ENCODE data around the gene RCOR3.
"Not testable (repeated sequence)": the region's sequence is repeated elsewhere in the genome, so short reads cannot be mapped to it uniquely, and the experiment has no call there.

RCOR3 gene

DNA sequence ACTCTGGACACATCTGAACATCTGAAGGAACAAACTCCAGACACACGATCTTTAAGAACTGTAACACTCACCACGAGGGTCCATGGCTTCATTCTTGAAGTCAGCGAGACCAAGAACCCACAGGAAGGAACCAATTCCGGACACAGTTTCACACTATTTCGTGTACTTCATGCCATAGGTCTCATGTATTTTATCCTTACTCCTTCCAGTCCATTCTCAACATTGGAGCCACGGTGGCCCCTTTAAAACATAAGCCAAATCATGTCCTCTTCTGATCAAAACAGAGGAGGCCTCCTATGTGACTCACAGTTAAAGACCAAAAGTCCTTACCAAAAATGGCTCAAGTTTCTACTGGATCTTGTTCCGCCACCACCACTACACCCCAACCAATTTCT, 29.8 kb upstream of the RCOR3 start:
- POLR2A ChIA-PET (ENCODE audit: low non-redundant PET), result no interaction called here
- DNase-seq (ENCODE audit: low spot score), result no peak
- CTCF ChIA-PET, result no interaction called here
- no peak overlapping the region for H3K27ac ChIP-seq
- TF ChIP-seq, protein P1, sequence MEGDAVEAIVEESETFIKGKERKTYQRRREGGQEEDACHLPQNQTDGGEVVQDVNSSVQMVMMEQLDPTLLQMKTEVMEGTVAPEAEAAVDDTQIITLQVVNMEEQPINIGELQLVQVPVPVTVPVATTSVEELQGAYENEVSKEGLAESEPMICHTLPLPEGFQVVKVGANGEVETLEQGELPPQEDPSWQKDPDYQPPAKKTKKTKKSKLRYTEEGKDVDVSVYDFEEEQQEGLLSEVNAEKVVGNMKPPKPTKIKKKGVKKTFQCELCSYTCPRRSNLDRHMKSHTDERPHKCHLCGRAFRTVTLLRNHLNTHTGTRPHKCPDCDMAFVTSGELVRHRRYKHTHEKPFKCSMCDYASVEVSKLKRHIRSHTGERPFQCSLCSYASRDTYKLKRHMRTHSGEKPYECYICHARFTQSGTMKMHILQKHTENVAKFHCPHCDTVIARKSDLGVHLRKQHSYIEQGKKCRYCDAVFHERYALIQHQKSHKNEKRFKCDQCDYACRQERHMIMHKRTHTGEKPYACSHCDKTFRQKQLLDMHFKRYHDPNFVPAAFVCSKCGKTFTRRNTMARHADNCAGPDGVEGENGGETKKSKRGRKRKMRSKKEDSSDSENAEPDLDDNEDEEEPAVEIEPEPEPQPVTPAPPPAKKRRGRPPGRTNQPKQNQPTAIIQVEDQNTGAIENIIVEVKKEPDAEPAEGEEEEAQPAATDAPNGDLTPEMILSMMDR (conservative IDR thresholded peaks at IDR 0.05; ENCODE audit: low read depth), result no peak

DNA sequence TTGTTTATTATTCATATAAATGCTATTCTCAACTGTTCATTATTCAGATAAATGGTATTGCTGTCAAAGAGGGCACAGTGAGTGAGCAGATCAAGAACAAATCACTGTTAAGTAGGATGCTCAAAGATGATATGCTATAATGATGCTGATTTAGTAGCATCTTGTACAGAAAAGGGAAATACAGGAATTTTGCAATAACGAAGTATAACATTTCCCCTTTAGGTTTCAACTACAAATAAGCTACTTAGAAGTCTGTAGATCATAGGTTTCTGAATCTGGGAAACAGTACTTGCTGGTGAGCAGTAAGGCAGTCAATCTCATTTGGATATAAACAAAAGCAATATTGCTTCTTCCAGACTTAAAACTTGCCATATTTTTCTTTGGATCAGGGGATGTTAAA, 27.3 kb upstream of the RCOR3 start:
- H3K27ac ChIP-seq, result no peak overlapping the region
- ChIA-PET POLR2A (ENCODE audit: low non-redundant PET) (no interaction called here), CTCF (no interaction called here)
- TF ChIP-seq, protein P1 (conservative IDR thresholded peaks at IDR 0.05; ENCODE audit: low read depth), result no peak
- no peak for DNase-seq (ENCODE audit: low spot score)

DNA sequence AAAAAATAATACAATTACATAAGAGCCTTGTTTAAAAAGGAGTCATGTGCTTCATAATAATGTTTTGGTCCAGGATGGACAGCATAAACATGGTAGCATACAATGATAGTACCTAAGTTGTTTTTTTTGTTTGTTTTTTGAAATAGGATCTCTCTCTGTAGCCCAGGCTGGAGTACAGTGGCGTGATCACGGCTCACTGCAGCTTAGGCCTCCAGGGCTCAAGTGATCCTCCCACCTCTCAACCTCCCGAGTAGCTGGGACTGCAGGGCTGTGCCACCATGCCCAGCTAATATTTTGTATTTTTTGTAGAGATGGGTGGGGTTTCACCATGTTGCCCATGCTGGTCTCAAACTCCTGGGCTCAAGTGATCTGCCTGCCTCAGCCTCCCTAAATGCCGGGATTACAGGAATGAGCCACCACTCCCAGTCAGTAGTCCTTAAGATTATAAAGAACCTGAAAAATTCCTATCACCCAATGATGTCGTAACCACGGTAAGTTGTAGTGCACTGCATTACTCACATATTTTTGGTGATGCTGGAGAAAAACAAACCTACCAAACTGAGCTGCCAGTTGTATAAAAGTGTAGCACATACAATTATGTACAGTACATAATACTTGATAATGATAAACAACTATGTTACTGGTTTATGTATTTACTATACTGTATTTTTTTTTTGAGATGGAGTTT, 22.4 kb upstream of the RCOR3 start:
- TF ChIP-seq, protein P1 (conservative IDR thresholded peaks at IDR 0.05; ENCODE audit: low read depth), result no peak
- ChIA-PET POLR2A (ENCODE audit: low non-redundant PET) (no interaction called here), CTCF (interaction anchor here (0.6 to 1.1 kb wide), 2 partner anchors 22 to 32 kb away, joined by 6 to 8 read pairs; no protein-coding TSS in a partner anchor)
- no peak overlapping the region for H3K27ac ChIP-seq
- no peak for DNase-seq (ENCODE audit: low spot score)

DNA sequence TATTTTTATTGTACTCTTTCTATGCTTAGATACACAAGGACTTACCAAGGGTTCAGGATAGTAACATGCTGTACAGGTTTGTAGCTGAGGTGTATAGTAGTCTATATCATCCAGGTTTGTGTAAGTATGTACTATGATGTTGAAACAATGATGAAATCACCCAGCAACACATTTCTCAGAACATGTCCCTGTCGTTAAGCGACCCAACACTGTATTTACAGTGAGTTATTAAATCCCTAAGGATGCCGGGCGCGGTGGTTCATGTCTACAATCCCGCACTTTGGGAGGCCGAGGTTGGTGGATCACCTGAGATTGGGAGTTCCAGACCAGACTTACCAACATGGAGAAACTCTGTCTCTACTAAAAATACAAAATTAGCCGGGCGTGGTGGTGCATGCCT, 21.6 kb upstream of the RCOR3 start:
- H3K27ac ChIP-seq, result no peak overlapping the region
- DNase-seq (ENCODE audit: low spot score), result no peak
- CTCF ChIA-PET, result interaction anchor here (0.6 to 1.1 kb wide), 2 partner anchors 21 to 178 kb away, joined by 3 to 6 read pairs; no protein-coding TSS in a partner anchor
- TF ChIP-seq, protein P1 (conservative IDR thresholded peaks at IDR 0.05; ENCODE audit: low read depth), result no peak
- POLR2A ChIA-PET (ENCODE audit: low non-redundant PET), result no interaction called here

DNA sequence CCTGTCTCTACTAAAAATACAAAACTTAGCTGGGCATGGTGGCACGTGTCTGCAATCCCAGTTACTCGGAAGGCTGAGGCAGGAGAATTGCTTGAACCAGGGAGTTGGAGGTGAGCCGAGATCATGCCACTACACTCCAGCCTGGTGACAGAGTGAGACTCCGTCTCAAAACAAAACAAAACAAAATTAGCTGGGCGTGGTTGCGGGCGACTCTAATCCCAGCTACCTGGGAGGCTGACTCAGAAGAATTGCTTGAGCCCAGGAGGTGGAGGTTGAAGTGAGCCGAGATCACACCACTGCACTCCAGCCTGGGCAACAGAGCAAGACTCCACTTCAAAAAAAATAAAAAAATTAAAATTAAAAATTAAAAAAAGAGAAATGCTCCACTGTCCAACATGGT, 18.6 kb upstream of the RCOR3 start:
- H3K27ac ChIP-seq; POLR2A ChIA-PET (ENCODE audit: low non-redundant PET); DNase-seq (ENCODE audit: low spot score): not testable (repeated sequence)
- CTCF ChIA-PET, result interaction anchor here (0.6 kb wide), 2 partner anchors 57 to 793 kb away, joined by 3 to 4 read pairs; no protein-coding TSS in a partner anchor

DNA sequence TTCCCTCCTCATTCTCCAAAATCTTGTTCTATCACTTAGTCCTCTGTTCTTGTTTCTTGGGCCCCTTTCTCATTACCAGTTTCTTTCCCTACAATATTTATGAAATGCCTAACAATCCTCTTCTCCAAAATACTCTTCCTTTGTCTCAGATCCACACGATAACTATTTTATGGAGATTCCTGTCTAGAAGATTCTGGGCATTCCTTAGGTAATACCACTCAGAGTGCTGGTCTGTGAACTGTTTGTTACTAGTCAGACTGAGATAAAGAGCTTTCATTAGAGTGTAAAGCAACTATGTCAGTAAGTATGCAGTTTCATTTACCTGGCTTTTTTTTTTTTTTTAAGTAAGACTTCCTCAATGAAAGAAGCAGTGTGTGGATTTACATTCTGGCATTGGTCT, 18.1 kb upstream of the RCOR3 start:
- POLR2A ChIA-PET (ENCODE audit: low non-redundant PET), result no interaction called here
- TF ChIP-seq, protein P1 (conservative IDR thresholded peaks at IDR 0.05; ENCODE audit: low read depth), result no peak
- no peak for DNase-seq (ENCODE audit: low spot score)
- H3K27ac ChIP-seq, result no peak overlapping the region
- CTCF ChIA-PET, result interaction anchor here (0.6 kb wide), 2 partner anchors 57 to 794 kb away, joined by 3 to 4 read pairs; no protein-coding TSS in a partner anchor

DNA sequence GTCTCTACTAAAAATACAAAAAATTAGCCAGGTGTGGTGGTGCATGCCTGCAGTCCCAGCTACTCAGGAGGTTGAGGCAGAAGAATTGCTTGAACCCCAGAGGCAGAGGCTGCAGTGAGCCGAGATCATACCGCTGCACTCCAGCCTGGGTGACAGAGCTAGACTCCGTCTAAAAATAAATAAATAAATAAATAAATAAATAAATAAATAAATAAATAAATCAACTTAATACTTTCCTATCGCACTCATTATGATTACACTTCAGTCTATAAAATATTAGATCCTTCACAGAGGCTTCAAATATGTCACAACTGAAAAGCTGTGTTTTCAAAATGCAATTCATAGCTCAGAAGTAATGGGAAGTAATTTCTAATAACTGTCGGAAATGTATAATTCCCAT, 15.5 kb upstream of the RCOR3 start:
- POLR2A ChIA-PET (ENCODE audit: low non-redundant PET); H3K27ac ChIP-seq; DNase-seq (ENCODE audit: low spot score): not testable (repeated sequence)
- CTCF ChIA-PET, result interaction anchor here (0.6 kb wide), 4 partner anchors 246 to 1350 kb away, joined by 3 to 4 read pairs (median 3); no protein-coding TSS in a partner anchor

DNA sequence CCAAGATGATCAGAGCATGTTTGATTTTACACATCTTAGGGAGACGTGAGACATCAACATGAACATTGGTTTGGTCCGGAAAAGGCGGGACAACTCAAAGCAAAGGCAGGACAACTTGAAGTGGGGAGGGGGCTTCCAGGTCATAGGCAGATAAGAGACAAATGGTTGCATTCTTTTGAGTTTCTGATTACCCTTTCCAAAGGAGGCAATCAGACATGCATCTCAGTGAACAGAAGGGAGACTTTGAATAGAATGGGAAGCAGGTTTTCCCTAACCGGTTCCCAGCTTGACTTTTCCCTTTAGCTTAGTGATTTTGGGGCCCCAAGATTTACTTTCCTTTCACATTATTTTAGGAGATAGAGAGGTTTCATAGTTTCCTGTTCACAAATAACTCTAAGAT, 12.6 kb upstream of the RCOR3 start:
- DNase-seq (ENCODE audit: low spot score); POLR2A ChIA-PET (ENCODE audit: low non-redundant PET); H3K27ac ChIP-seq; CTCF ChIA-PET: not testable (repeated sequence)
